GM12892 (cell line): Measurements from ENCODE around the gene R3HDM4.

ENCODE experiments used
- POLR2A ChIP-seq: IDR thresholded peaks from 2 replicates; pipeline ENCODE4 v1.6.1; 2011; ENCODE audit warnings: low read depth, low read length, control low read depth
- POLR2AphosphoS5 ChIP-seq: IDR thresholded peaks from 2 replicates; pipeline ENCODE4 v1.6.1; 2011; ENCODE audit warnings: low read depth, low read length, control low read depth
- TAF1 ChIP-seq: IDR thresholded peaks from 2 replicates; pipeline ENCODE4 v1.6.1; 2011; ENCODE audit warnings: low read depth, mild to moderate bottlenecking, control low read depth, low read length, borderline replicate concordance

DNA sequence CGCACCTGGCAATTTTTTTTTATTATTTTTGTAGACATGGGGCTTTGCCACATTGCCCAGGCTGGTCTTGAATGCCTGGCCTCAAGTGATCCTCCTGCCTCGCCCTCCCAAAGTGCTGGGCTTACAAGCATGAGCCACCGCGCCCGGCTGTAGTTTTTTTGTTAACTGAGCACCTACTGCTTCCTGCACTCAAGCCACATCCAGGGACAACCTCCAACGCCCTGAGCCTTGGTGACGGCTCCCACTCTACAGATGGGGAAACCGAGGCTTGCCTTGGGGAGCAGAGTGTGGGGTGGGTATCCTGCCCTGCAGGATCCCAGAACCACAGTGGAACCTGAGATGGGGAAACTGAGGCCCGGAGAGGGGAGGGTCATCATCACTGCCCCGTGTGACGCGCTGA lies 57.9 kb downstream of the R3HDM4 start:
- TF ChIP-seq POLR2A = no peak
- TF ChIP-seq POLR2AphosphoS5 = no peak
- TF ChIP-seq TAF1 = no peak
